UCSD-AML1 (cell line): Measurements from ENCODE around the gene TMEM218.
"Not testable (repeated sequence)": the region's sequence is repeated elsewhere in the genome, so short reads cannot be mapped to it uniquely, and the experiment has no call there.

ENCODE experiments used
- DNase-seq: peaks from one replicate; lab custom pipeline; 2025; ENCODE audit not compliant: unreplicated experiment; lab: John Stamatoyannopoulos, UW

TMEM218 gene

GRCh38 chr11:125090816-125091215 lies 20.6 kb downstream of the TMEM218 start:
- DNase-seq, result no peak

GRCh38 chr11:125090151-125090550 lies 21.3 kb downstream of the TMEM218 start:
- DNase-seq, result not testable (repeated sequence)

GRCh38 chr11:125089481-125089880 lies 21.9 kb downstream of the TMEM218 start:
- DNase-seq, result not testable (repeated sequence)

- DNase-seq, result no peak
These were observed 22.6 kb downstream of the TMEM218 start for GRCh38 chr11:125088576-125089455.

- DNase-seq, result no peak
These were observed 23.3 kb downstream of the TMEM218 start for GRCh38 chr11:125088123-125088522.

GRCh38 chr11:125086633-125087296 lies 24.7 kb downstream of the TMEM218 start:
- DNase-seq, result no peak

- no peak for DNase-seq
These were observed 25.9 kb downstream of the TMEM218 start for GRCh38 chr11:125085301-125086081.

GRCh38 chr11:125084761-125085231 lies 26.6 kb downstream of the TMEM218 start:
- no peak for DNase-seq

GRCh38 chr11:125084057-125084416 lies 27.4 kb downstream of the TMEM218 start:
- no peak for DNase-seq

- DNase-seq, result no peak
These were observed 27.9 kb downstream of the TMEM218 start for GRCh38 chr11:125083312-125084056.

GRCh38 chr11:125082611-125083311 lies 28.7 kb downstream of the TMEM218 start:
- DNase-seq, result no peak

- no peak for DNase-seq
These were observed 29.4 kb downstream of the TMEM218 start for GRCh38 chr11:125082040-125082439.

GRCh38 chr11:125081098-125081798 lies 30.2 kb downstream of the TMEM218 start:
- DNase-seq, result no peak

GRCh38 chr11:125080531-125080911 lies 30.9 kb downstream of the TMEM218 start:
- DNase-seq, result no peak

- DNase-seq, result no peak
These were observed 31.4 kb downstream of the TMEM218 start for GRCh38 chr11:125079878-125080530.

- no peak for DNase-seq
These were observed 32.1 kb downstream of the TMEM218 start for GRCh38 chr11:125079151-125079877.

- DNase-seq, result no peak
These were observed 32.8 kb downstream of the TMEM218 start for GRCh38 chr11:125078516-125079140.

- no peak for DNase-seq
These were observed 33.4 kb downstream of the TMEM218 start for GRCh38 chr11:125078016-125078415.
